H1 (cell line): ENCODE data around the gene SLC66A1. TPM values are rescaled to one million over a fixed set of nuclear protein-coding genes. Genes with fewer than 3 reads are reported as not detected.
A peak's percentile ranks its signal among the peaks of the same experiment; 100 is the strongest.

Experiments
- CTCF ChIA-PET: fragments of 300-600 bp; sonication (Branson Sonifier 250); formaldehyde crosslinking; loops from one replicate; lab custom pipeline; 2021; ENCODE audit not compliant: partially characterized antibody; lab: Charles Lee
- POLR2A ChIA-PET: fragments of 300-600 bp; sonication (Branson Sonifier 250); formaldehyde crosslinking; loops from one replicate; lab custom pipeline; 2021; ENCODE audit warnings: inconsistent platforms; ENCODE audit not compliant: partially characterized antibody; lab: Charles Lee
- DNase-seq, 2 experiments: peaks; one replicate each; pipeline versions ENCODE4 v3.0.0 to v3.0.0-alpha.2; 2010 to 2022; ENCODE audit warnings: low spot score in 2 of 2, low read depth in 1 of 2, mixed read lengths in 1 of 2
- FAIRE-seq: peaks from 2 replicates; lab custom pipeline; 2011; peaks lifted over from hg19 to GRCh38; lab: Jason Lieb, UNC
- H2AFZ ChIP-seq: 2 replicates; pipeline ENCODE4 v1.8.1; 2012; ENCODE audit warnings: low read length, inconsistent platforms
- H2AK5ac ChIP-seq: 2 replicates; pipeline ENCODE4 v1.6.1; 2013; ENCODE audit warnings: low read depth, low read length
- H2BK120ac ChIP-seq: replicated peaks from 2 replicates; pipeline ENCODE3; 2013; ENCODE audit warnings: low read depth, low read length, inconsistent platforms
- H2BK12ac ChIP-seq: 2 replicates; pipeline ENCODE4 v1.6.1; 2013; ENCODE audit warnings: low read depth, low read length
- H2BK15ac ChIP-seq: 2 replicates; pipeline ENCODE4 v1.6.1; 2013; ENCODE audit warnings: low read length
- H2BK20ac ChIP-seq: 2 replicates; pipeline ENCODE4 v1.6.1; 2013; ENCODE audit warnings: low read length
- H2BK5ac ChIP-seq: 2 replicates; pipeline ENCODE4 v1.6.1; 2013; ENCODE audit warnings: low read depth, low read length
- H3K14ac ChIP-seq: 2 replicates; pipeline ENCODE4 v1.6.1; 2013; ENCODE audit warnings: inconsistent platforms; ENCODE audit not compliant: insufficient read length
- H3K18ac ChIP-seq: 2 replicates; pipeline ENCODE4 v1.6.1; 2013; ENCODE audit warnings: low read length; ENCODE audit errors: extremely low read depth
- H3K23ac ChIP-seq: 2 replicates; pipeline ENCODE4 v1.6.1; 2013; ENCODE audit warnings: inconsistent platforms; ENCODE audit not compliant: insufficient read length
- H3K23me2 ChIP-seq: 2 replicates; pipeline ENCODE4 v1.6.1; 2013; ENCODE audit warnings: low read depth, low read length
- H3K27ac ChIP-seq: 2 replicates; pipeline ENCODE4 v1.6.1; 2011; ENCODE audit warnings: low read depth, low read length, inconsistent platforms
- H3K27me3 ChIP-seq, 4 experiments: replicated peaks in 1 of 4; 1 replicate in 1 of 4; 2 replicates in 3 of 4; pipeline versions ENCODE4 v1.6.1 to v1.8.1; 2011 to 2013; ENCODE audit warnings: low read length in 3 of 4, mild to moderate bottlenecking in 3 of 4, inconsistent platforms in 2 of 4, mixed read lengths in 2 of 4, moderate library complexity in 1 of 4; ENCODE audit not compliant: control insufficient read depth in 3 of 4, insufficient read depth in 3 of 4; ENCODE audit errors: extremely low read depth in 1 of 4
- H3K36me3 ChIP-seq, 4 experiments: 2 replicates each; pipeline versions ENCODE4 v1.6.1 to v1.8.1; 2011 to 2013; ENCODE audit warnings: mild to moderate bottlenecking in 4 of 4, low read length in 3 of 4, moderate library complexity in 2 of 4, control low read depth in 1 of 4, inconsistent platforms in 1 of 4; ENCODE audit not compliant: insufficient read depth in 4 of 4, control insufficient read depth in 2 of 4
- H3K4ac ChIP-seq: replicated peaks from 2 replicates; pipeline ENCODE3; 2013; ENCODE audit warnings: low read length, low read depth, mixed read lengths, inconsistent platforms; ENCODE audit not compliant: insufficient read length
- H3K4me1 ChIP-seq, 4 experiments: replicated peaks in 1 of 4; 1 replicate in 1 of 4; 2 replicates in 3 of 4; pipeline versions ENCODE4 v1.6.1 to v1.8.1; 2011 to 2013; ENCODE audit warnings: low read length in 3 of 4, inconsistent platforms in 2 of 4, mixed read lengths in 1 of 4; ENCODE audit not compliant: insufficient read depth in 4 of 4, control insufficient read depth in 3 of 4
- H3K4me2 ChIP-seq, 2 experiments: 2 replicates each; pipeline versions ENCODE4 v1.6.1 to v1.8.1; 2011 to 2013; ENCODE audit warnings: low read depth in 2 of 2, low read length in 2 of 2, control low read depth in 1 of 2, inconsistent platforms in 1 of 2, mild to moderate bottlenecking in 1 of 2; ENCODE audit not compliant: insufficient read depth in 1 of 2
- H3K4me3 ChIP-seq, 4 experiments: fragments of 200-600, 300-600 bp in 1 of 4; sonication (generic), shearing (Covaris generic), sonication (Bioruptor Twin) in 1 of 4; 2 replicates each; pipeline versions ENCODE4 v1.5.1 to v1.8.1; 2011 to 2016; ENCODE audit warnings: low read length in 4 of 4, low read depth in 3 of 4, control low read depth in 2 of 4, inconsistent platforms in 2 of 4, mild to moderate bottlenecking in 2 of 4, mixed read lengths in 1 of 4, moderate library complexity in 1 of 4; ENCODE audit not compliant: insufficient read depth in 2 of 4; ENCODE audit errors: extremely low read depth in 1 of 4
- H3K56ac ChIP-seq: replicated peaks from 2 replicates; pipeline ENCODE3; 2013; ENCODE audit warnings: low read depth, mild to moderate bottlenecking, mixed read lengths, low read length, inconsistent platforms; ENCODE audit not compliant: insufficient read length
- H3K79me1 ChIP-seq: 2 replicates; pipeline ENCODE4 v1.6.1; 2013; ENCODE audit warnings: low read depth, low read length, control low read depth
- H3K79me2 ChIP-seq, 2 experiments: 2 replicates each; pipeline versions ENCODE4 v1.6.1 to v1.8.1; 2012 to 2013; ENCODE audit warnings: low read length in 2 of 2, mild to moderate bottlenecking in 2 of 2, inconsistent platforms in 1 of 2; ENCODE audit not compliant: insufficient read depth in 2 of 2, control insufficient read depth in 1 of 2
- H3K9ac ChIP-seq, 4 experiments: replicated peaks in 1 of 4; 1 replicate in 1 of 4; 2 replicates in 3 of 4; pipeline versions ENCODE4 v1.6.1 to v1.8.1; 2011 to 2013; ENCODE audit warnings: low read depth in 3 of 4, low read length in 3 of 4, control low read depth in 2 of 4, mild to moderate bottlenecking in 2 of 4, moderate library complexity in 2 of 4, inconsistent platforms in 1 of 4; ENCODE audit errors: extremely low read depth in 1 of 4
- H3K9me3 ChIP-seq, 2 experiments: 2 replicates each; pipeline versions ENCODE4 v1.6.1 to v1.8.1; 2012 to 2013; ENCODE audit warnings: mild to moderate bottlenecking in 2 of 2, moderate library complexity in 2 of 2, control low read depth in 1 of 2, inconsistent platforms in 1 of 2, low read depth in 1 of 2, low read length in 1 of 2, mixed read lengths in 1 of 2; ENCODE audit not compliant: insufficient read depth in 2 of 2
- H4K20me1 ChIP-seq, 2 experiments: replicated peaks in 1 of 2; 2 replicates each; pipeline versions ENCODE3 to v1.8.1; 2011 to 2013; ENCODE audit warnings: inconsistent platforms in 2 of 2, low read length in 2 of 2, mild to moderate bottlenecking in 1 of 2; ENCODE audit not compliant: insufficient read depth in 2 of 2, control insufficient read depth in 1 of 2
- H4K5ac ChIP-seq: 2 replicates; pipeline ENCODE4 v1.6.1; 2013; ENCODE audit warnings: low read length, low read depth, mixed read lengths, inconsistent platforms; ENCODE audit not compliant: insufficient read length
- H4K8ac ChIP-seq: 2 replicates; pipeline ENCODE4 v1.8.0; 2013; ENCODE audit warnings: mild to moderate bottlenecking, moderate library complexity, low read length, inconsistent platforms; ENCODE audit not compliant: insufficient read depth; ENCODE audit errors: extremely low read depth
- H4K91ac ChIP-seq: replicated peaks from 2 replicates; pipeline ENCODE3; 2013; ENCODE audit warnings: low read length, mixed read lengths, inconsistent platforms; ENCODE audit not compliant: insufficient read length
- CBX8 ChIP-seq: fragments of 300-800, 300-1000 bp; sonication (generic); IDR thresholded peaks from 2 replicates; pipeline ENCODE4 v1.7.1; 2016; ENCODE audit warnings: low read depth, low read length, borderline replicate concordance
- EZH2 ChIP-seq: fragments of 200-600 bp; sonication (generic); IDR thresholded peaks from 2 replicates; pipeline ENCODE4 v1.7.1; 2012; ENCODE audit warnings: low read depth, mild to moderate bottlenecking, moderate library complexity, low read length, inconsistent platforms; ENCODE audit not compliant: severe bottlenecking
- HDAC2 ChIP-seq, 2 experiments: fragments of 300-600 bp in 1 of 2; sonication (generic) in 1 of 2; IDR thresholded peaks; 2 replicates each; pipeline ENCODE4 v1.6.1; 2011 to 2012; ENCODE audit warnings: low read depth in 2 of 2, low read length in 2 of 2, mild to moderate bottlenecking in 2 of 2, moderate library complexity in 2 of 2, borderline replicate concordance in 1 of 2, inconsistent platforms in 1 of 2
- RNF2 ChIP-seq: fragments of 200-900, 300-1000 bp; sonication (generic); IDR thresholded peaks from 2 replicates; pipeline ENCODE4 v1.7.1; 2016; ENCODE audit warnings: borderline replicate concordance, low read depth, mild to moderate bottlenecking, antibody characterized with exemption, low read length; ENCODE audit not compliant: poor library complexity, severe bottlenecking; ENCODE audit errors: missing control alignments
- TAF1 ChIP-seq: IDR thresholded peaks from 2 replicates; pipeline ENCODE4 v1.6.1; 2011; ENCODE audit warnings: mild to moderate bottlenecking, low read depth, low read length
- WGBS, 2 experiments: shearing (Covaris generic) in 1 of 2; methylation state at CpG; one replicate each; pipeline versions ENCODE4 v1.1.6 to v1.1.7; 2013 to 2015; ENCODE audit warnings: low lambda C conversion rate in 2 of 2, mixed read lengths in 2 of 2, inconsistent platforms in 1 of 2, low coverage in 1 of 2, missing lambda C conversion rate in 1 of 2; ENCODE audit not compliant: insufficient replicate concordance in 2 of 2, insufficient coverage in 1 of 2, insufficient read length in 1 of 2; ENCODE audit errors: extremely low coverage in 1 of 2, missing lambda C conversion rate in 1 of 2; 5-methylcytosine and 5-hydroxymethylcytosine counted together
- polyA plus RNA-seq, 7 experiments: library from polyadenylated mRNA; depleted of rRNA in 3 of 7; stranded (reverse) in 5 of 7; unstranded in 2 of 7; fragments of >200 nt in 5 of 7; fragments of 200-250 nt in 2 of 7; gene quantifications; 1 replicate in 5 of 7; 2 replicates in 1 of 7; 4 replicates in 1 of 7; pipeline versions ENCODE4 v1.2.1 to v1.2.3, GENCODE V29; 2011 to 2013; ENCODE audit warnings: missing spikeins in 2 of 7, mixed read lengths in 2 of 7
- total RNA-seq: library from RNA; stranded (reverse); fragmentation: NEBNext Ultra II Directional; extraction: Animal tissue kit (Norgen Biotek cat#: 25700); gene quantifications from 2 replicates; pipeline ENCODE4 v1.2.1, GENCODE V29; 2021

Gene SLC66A1
- total and polyA plus RNA-seq, 2 of the 8 experiments (the other 6 are each of a cell fraction or from before 2014, with no cell fraction given): 16.8 to 27.9 TPM

GRCh38 chr1:19339214-19339861 lies 27.2 kb downstream of the SLC66A1 start:
- POLR2A ChIA-PET: interaction anchor here (1.1 to 1.5 kb wide), 3 partner anchors 9 to 243 kb away, joined by 5 to 8 read pairs (median 5); partner anchors contain the start of genes AKR7A2 and SLC66A1
- no peak overlapping the region for H2BK120ac ChIP-seq
- no peak overlapping the region for H2BK20ac ChIP-seq
- H3K4me2 ChIP-seq: peak overlapping the region in 1 of 2 experiments; percentile 60; a peak in 1 of 4 replicates
- H3K18ac ChIP-seq: no peak overlapping the region
- no peak overlapping the region for H3K9ac ChIP-seq
- FAIRE-seq (no peak), DNase-seq (no peak)
- TF ChIP-seq TAF1 (no peak), RNF2 (no peak), EZH2 (no peak), CBX8 (no peak), HDAC2 (IDR thresholded peaks at IDR 0.05; ENCODE audit: borderline replicate concordance in 1 of 2, low read depth in 2 of 2, low read length in 2 of 2) (no peak)
- 0 out of 8 replicates have a peak overlapping the region, but pooled peaks of 1 of the 4 experiments have one; percentile 43 for H3K4me3 ChIP-seq
- peaks cover 0 to 15% (median 10%) of the 10 kb centered on the region in 4 experiments; a peak in 5 of 7 replicates for H3K4me1 ChIP-seq
- H3K79me2 ChIP-seq: no peaks in the 10 kb centered on the region
- no peak overlapping the region; the same call in 1 of the 2 replicates for H4K8ac ChIP-seq
- H2BK15ac ChIP-seq: no peak overlapping the region
- no peak overlapping the region for H3K27ac ChIP-seq
- 76% methylated on average over 19 of the region's 19 CpGs; no CpG with 5 or more reads in 1 of the 2 experiments for WGBS, 2 experiments
- no peak overlapping the region for H2AFZ ChIP-seq
- H4K20me1 ChIP-seq: peaks cover 5 to 7% of the 10 kb centered on the region in 2 experiments
- no peak overlapping the region for H3K23ac ChIP-seq
- H2AK5ac ChIP-seq: peak overlapping the region; percentile 75; the same call in 1 of the 2 replicates
- H3K23me2 ChIP-seq: peaks cover 2% of the 10 kb centered on the region; the same call in 1 of the 2 replicates
- H2BK5ac ChIP-seq: no peak overlapping the region
- H3K36me3 ChIP-seq: peaks cover 3 to 14% (median 5%) of the 10 kb centered on the region in 4 experiments; a peak in 3 of 8 replicates
- no peaks in the 10 kb centered on the region for H3K27me3 ChIP-seq
- H3K14ac ChIP-seq: no peak overlapping the region
- H4K5ac ChIP-seq: no peak overlapping the region
- no peak overlapping the region for H4K91ac ChIP-seq
- H3K4ac ChIP-seq: no peak overlapping the region
- peak overlapping the region; percentile 12; the same call in 1 of the 2 replicates for H2BK12ac ChIP-seq
- no peak overlapping the region for H3K56ac ChIP-seq
- H3K9me3 ChIP-seq: no peaks in the 10 kb centered on the region
- no peaks in the 10 kb centered on the region for H3K79me1 ChIP-seq
- CTCF ChIA-PET: interaction anchor here (0.5 to 5.1 kb wide), 22 partner anchors 10 to 362 kb away, joined by 3 to 25 read pairs (median 4); no protein-coding TSS in a partner anchor
